Left ventricle myocardium inferior (tissue), 1 donor: ENCODE data around the gene MROH2B. TPM values are rescaled to one million over a fixed set of nuclear protein-coding genes. Genes with fewer than 3 reads are reported as not detected.

Experiments
- DNase-seq: peaks from one replicate; pipeline ENCODE4 v3.0.0-alpha.2; 2020
- H3K27ac ChIP-seq: fragments of 200-600 bp; replicated peaks from 2 replicates; pipeline ENCODE4 v1.8.0; 2021
- H3K27me3 ChIP-seq: fragments of 200-600 bp; 2 replicates; pipeline ENCODE4 v1.8.0; 2021; ENCODE audit warnings: low read depth
- H3K36me3 ChIP-seq: fragments of 200-600 bp; 2 replicates; pipeline ENCODE4 v1.8.0; 2021
- H3K4me1 ChIP-seq: fragments of 200-600 bp; 2 replicates; pipeline ENCODE4 v1.8.0; 2021
- H3K4me3 ChIP-seq: fragments of 200-600 bp; 2 replicates; pipeline ENCODE4 v1.8.0; 2021; ENCODE audit warnings: mild to moderate bottlenecking, moderate library complexity
- H3K9me3 ChIP-seq: fragments of 200-600 bp; replicated peaks from 2 replicates; pipeline ENCODE4 v1.8.0; 2021
- intact Hi-C: fragments of 100-400 bp; cut with micrococcal nuclease; formaldehyde crosslinking; loops from one replicate; pipeline ENCODE4 v1.11.0; 2022
- total RNA-seq: library from RNA; stranded (reverse); fragmentation: NEBNext Ultra II Directional; extraction: Animal tissue kit (Norgen Biotek cat#: 25700); gene quantifications from one replicate; pipeline ENCODE4 v1.2.1, GENCODE V29; 2021
- TF ChIP-seq, protein P1 (sequence below): fragments of 200-600 bp; IDR thresholded peaks from 2 replicates; pipeline ENCODE4 v1.8.0; 2021; ENCODE audit warnings: antibody characterized with exemption, mild to moderate bottlenecking, borderline replicate concordance
- donor health status: DM: no; HTN: yes; CAD: no; lungs with severe emphysema.

MROH2B gene
- total RNA-seq, 1 donor from 2014 or later, result not detected

- TF ChIP-seq, protein P1, sequence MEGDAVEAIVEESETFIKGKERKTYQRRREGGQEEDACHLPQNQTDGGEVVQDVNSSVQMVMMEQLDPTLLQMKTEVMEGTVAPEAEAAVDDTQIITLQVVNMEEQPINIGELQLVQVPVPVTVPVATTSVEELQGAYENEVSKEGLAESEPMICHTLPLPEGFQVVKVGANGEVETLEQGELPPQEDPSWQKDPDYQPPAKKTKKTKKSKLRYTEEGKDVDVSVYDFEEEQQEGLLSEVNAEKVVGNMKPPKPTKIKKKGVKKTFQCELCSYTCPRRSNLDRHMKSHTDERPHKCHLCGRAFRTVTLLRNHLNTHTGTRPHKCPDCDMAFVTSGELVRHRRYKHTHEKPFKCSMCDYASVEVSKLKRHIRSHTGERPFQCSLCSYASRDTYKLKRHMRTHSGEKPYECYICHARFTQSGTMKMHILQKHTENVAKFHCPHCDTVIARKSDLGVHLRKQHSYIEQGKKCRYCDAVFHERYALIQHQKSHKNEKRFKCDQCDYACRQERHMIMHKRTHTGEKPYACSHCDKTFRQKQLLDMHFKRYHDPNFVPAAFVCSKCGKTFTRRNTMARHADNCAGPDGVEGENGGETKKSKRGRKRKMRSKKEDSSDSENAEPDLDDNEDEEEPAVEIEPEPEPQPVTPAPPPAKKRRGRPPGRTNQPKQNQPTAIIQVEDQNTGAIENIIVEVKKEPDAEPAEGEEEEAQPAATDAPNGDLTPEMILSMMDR, result no peak
- H3K4me3 ChIP-seq, result no peak overlapping the region
- H3K27ac ChIP-seq, result no peak overlapping the region
- H3K4me1 ChIP-seq, result no peaks in the 10 kb centered on the region
- H3K9me3 ChIP-seq, result no peaks in the 10 kb centered on the region
- DNase-seq, result no peak
- peaks cover 4% of the 10 kb centered on the region for H3K36me3 ChIP-seq
- no peaks in the 10 kb centered on the region for H3K27me3 ChIP-seq
- intact Hi-C loops, result no loop called here
These were observed 97.7 kb downstream of the MROH2B start for GRCh38 chr5:40973364-40974004.

- TF ChIP-seq, protein P1, result no peak
- H3K27ac ChIP-seq, result no peak overlapping the region
- no peaks in the 10 kb centered on the region for H3K4me1 ChIP-seq
- no peak overlapping the region for H3K4me3 ChIP-seq
- H3K9me3 ChIP-seq, result peaks cover 3% of the 10 kb centered on the region
- intact Hi-C loops, result no loop called here
- DNase-seq, result no peak
- no peaks in the 10 kb centered on the region for H3K27me3 ChIP-seq
- H3K36me3 ChIP-seq, result peaks cover under 1% of the 10 kb centered on the region
These were observed 98.7 kb downstream of the MROH2B start for GRCh38 chr5:40972434-40972833.

GRCh38 chr5:40962207-40962955 is 108.8 kb downstream of the MROH2B start:
- Histone ChIP-seq H3K4me1 (no peaks in the 10 kb centered on the region), H3K27me3 (no peaks in the 10 kb centered on the region), H3K4me3 (no peak overlapping the region), H3K9me3 (peaks cover 20% of the 10 kb centered on the region), H3K27ac (no peak overlapping the region), H3K36me3 (peaks cover 28% of the 10 kb centered on the region)
- intact Hi-C loops, result no loop called here
- TF ChIP-seq, protein P1, result peak; percentile 35
- DNase-seq, result no peak

GRCh38 chr5:40960037-40960436 is 111.1 kb downstream of the MROH2B start:
- peaks cover 22% of the 10 kb centered on the region for H3K36me3 ChIP-seq
- H3K4me1 ChIP-seq, result no peaks in the 10 kb centered on the region
- no peak overlapping the region for H3K4me3 ChIP-seq
- peaks cover 13% of the 10 kb centered on the region for H3K9me3 ChIP-seq
- no peak overlapping the region for H3K27ac ChIP-seq
- TF ChIP-seq, protein P1, result no peak
- no peaks in the 10 kb centered on the region for H3K27me3 ChIP-seq
- no peak for DNase-seq
- intact Hi-C loops, result no loop called here

DNA sequence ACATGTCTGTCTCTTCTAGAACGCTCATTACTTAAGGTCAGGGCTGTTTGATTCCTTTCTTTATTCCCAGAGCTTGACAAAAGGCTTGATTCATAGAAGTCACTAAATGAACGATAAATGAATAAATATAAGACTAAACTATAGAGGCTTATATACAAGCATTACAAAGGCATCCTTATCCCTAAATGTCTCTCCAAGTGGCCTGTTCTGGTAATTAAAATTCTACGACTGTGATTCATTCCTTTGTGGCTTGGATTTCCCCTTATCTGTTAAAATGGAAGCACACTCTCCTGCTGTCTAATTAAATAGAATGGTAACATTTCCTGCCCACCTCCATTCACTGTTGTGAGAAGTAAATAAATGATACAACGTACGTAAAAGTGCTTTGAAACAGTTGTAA is 112.3 kb downstream of the MROH2B start:
- no peak for DNase-seq
- peaks cover 22% of the 10 kb centered on the region for H3K36me3 ChIP-seq
- TF ChIP-seq, protein P1, result no peak
- H3K27ac ChIP-seq, result no peak overlapping the region
- intact Hi-C loops, result no loop called here
- no peaks in the 10 kb centered on the region for H3K4me1 ChIP-seq
- H3K27me3 ChIP-seq, result no peaks in the 10 kb centered on the region
- H3K4me3 ChIP-seq, result no peak overlapping the region
- H3K9me3 ChIP-seq, result peaks cover 13% of the 10 kb centered on the region
